HS-27A (cell line): ENCODE results near the gene TRIO.

ENCODE experiments used
- DNase-seq: peaks from one replicate; pipeline ENCODE4 v3.0.0-alpha.2; 2012; ENCODE audit warnings: low read depth, missing footprints

Gene TRIO

GRCh38 chr5:14168144-14168792 is 25.1 kb downstream of the TRIO start:
- no peak for DNase-seq

DNA sequence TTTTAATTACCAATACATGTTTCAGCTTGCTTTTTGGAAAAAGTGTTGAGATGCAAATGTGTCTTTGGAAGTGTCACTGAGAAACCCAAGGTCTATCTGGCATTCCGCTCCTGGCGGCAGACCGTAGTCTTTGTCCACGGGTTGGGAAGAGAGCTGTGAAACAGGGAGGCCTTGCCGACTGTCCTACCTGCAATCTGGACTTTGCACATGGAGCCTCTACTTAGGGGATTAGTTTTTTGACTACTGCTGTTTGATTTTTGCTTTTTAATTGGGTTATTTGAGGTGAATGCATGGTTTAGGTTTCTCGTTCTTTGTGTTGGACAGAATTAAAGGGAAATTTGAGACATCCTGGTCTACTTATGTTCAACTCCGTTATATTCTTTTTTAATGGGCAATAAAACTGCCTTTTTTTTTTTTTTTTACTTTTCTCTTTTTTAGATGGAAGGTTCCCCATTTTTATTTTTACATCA is 25.7 kb downstream of the TRIO start:
- DNase-seq = no peak

- DNase-seq = no peak
Measured at GRCh38 chr5:14171046-14171445, 27.9 kb downstream of the TRIO start.

GRCh38 chr5:14171621-14172020 is 28.5 kb downstream of the TRIO start:
- DNase-seq = no peak

GRCh38 chr5:14172149-14172795 is 29.1 kb downstream of the TRIO start:
- no peak for DNase-seq

- no peak for DNase-seq
Measured at GRCh38 chr5:14173377-14174229, 30.5 kb downstream of the TRIO start.

DNA sequence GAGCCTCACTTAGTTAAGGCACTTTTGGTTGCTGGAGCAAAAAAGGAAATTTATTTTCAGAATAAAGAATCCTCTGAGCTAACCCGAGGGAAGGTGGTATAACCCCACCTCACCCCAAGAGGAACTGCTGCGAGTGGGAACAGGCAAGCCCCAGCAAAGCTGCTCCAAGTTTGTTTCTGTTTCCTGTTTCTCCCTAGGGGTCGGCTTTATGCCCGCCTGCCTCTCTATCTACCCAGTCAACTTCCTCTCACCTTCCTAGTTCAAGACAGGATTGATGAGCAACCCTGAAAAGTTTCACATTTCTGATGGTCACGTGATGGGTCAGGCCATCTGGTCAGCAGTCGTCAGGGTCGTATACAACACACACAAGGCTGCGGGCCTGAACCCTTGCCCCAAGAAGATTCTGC is 31.1 kb downstream of the TRIO start:
- DNase-seq = no peak

DNA sequence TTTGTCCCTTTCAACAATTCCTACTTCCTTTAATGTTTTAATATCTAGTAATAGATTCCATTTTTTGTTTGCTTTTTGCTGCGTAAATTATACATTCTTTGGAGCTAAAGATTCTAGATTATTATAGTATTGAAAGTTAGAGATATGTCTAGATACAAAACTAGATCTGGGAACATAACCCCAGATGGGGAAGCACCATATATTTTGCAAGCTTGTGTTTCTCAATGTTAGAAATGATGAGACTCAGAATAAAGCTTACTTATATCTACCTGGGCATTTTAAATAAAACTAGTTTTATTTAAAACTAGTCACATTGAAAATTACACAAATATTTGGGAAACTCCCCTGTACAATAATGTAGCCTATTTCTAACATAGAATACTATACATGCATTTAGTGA is 32.2 kb downstream of the TRIO start:
- no peak for DNase-seq

DNA sequence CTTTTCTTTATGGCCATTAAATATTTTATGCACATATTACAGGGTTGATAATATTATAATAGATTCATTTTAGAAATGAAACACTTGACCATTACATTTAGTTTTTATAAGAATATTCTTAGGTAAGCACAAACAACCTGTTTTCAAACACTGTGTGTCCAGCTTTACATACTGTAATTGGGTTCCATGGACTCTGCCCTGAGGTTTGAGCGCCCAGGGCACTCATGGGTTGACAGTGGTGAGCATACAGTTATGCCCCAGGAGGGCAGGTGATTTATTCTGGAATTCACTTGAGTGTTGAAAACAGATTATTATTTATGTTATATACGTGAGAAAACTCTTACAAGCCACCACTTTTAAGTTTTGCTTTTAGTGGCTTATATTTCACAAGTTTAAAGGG is 33.7 kb downstream of the TRIO start:
- no peak for DNase-seq

DNA sequence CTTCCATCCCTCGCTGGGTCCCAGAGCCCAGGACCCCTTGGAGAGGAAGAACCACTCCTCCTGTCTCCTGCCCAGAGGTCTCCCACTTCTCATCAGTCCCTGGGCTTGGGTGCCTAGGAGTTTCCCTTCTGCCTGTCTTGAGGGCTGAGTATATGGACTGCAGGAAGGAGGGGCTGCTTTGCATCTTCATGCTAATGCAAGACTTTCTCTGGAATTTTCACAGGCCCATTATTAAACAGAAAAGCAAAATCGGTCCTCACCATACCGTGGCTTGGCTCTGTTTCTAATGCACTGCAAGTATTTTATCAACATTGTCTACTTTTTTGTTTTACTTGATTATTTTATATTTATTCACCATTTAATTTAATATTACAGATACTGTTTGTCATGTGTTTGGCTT is 34.5 kb downstream of the TRIO start:
- DNase-seq = no peak

- DNase-seq = no peak
Measured at GRCh38 chr5:14178091-14178490, 34.9 kb downstream of the TRIO start.

DNA sequence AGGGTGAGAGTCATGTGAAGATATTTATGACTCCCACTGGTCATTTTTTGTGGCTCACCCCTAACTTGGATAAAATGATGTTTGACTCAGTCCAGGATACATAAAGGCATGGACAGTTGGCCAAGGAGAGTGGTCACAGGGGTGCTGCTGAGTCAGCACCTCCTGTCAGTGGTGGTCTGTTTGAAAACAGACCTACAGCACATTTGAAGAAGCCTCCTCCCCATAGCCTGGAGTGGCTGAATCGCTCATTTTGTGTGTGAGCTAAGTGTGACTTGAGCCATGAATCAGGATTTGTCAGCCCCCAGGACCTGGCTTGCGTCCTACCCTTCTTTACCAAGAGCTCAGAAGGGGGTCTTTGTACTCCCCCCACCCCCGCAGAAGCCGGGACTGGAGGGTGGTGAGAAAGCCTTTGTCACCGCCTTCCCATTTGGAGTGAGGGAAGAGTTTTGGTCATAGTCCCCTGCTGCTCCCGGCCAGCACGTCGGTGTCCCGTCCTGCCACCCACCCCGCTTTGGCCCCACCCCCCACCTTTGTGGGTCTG is 35.6 kb downstream of the TRIO start:
- DNase-seq = no peak

DNA sequence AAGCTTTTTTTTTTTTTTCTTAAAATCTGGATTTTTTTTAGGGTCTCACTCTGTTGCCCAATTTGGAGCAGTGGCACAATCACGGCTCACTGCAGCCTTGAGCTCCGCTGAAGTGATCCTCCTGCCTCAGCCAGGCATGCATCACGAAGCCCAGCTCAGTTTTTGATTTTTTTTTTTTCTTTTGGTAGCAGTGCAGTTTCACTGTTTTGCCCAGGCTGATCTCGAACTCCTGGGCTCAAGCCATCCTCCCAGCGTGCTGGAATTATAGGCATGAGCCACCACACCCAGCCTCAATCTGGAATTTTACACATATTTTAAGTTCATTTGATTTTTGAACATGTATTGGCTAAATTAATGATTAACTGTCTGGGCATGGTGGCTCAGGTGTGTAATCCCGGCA is 36.3 kb downstream of the TRIO start:
- DNase-seq = no peak

GRCh38 chr5:14180437-14180836 is 37.3 kb downstream of the TRIO start:
- no peak for DNase-seq

DNA sequence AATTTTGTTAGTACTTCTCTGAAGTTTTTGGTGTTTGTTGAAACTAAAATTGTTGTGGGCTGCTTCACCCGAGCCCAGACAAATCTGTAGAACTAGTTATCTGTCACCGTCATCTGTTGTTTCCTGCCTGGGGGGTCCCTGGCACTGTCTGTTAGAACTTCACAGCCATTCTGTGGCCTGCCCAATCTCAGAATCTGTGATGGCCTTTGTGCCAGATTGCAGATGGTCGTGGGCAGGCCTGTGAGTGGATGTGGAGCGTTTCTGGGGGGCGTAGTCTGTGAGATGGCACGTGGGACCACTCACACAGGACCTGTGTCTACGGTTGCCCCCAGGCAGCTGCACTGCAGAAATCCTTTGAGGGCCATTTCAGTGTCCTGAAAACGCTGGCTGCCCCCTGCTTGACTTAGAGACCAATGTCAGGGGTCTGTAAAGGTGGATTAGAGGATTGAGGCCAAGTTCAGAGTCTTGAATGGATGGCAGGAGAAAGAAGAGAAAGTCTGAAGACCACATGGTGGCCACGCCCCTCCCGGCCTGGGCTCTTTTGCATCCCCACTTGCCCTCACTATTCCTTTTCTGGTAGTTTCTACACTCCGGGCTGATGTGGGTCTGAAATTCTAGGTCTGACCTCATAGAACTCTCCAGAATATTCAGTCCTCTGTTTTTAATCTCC is 38.3 kb downstream of the TRIO start:
- no peak for DNase-seq

DNA sequence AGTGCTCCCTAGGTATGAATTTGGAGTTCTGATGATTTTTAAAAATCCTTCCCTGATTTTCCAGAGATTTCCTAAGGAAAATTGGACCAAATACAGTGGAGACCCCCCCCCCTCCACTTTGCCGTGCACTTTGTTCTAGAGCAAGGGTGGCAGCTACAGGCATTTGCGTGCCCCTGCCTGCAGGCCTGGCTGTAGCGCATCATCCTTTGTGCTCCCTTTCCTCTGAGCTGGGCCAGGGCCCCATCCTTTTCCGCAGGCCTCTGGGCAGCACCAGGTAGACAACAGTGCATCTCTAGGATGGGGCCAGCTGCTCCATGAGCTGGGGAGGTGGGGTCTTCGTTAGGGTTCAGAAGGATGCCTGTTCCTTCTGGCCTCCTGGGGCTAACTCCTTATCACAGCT is 39.6 kb downstream of the TRIO start:
- no peak for DNase-seq

DNA sequence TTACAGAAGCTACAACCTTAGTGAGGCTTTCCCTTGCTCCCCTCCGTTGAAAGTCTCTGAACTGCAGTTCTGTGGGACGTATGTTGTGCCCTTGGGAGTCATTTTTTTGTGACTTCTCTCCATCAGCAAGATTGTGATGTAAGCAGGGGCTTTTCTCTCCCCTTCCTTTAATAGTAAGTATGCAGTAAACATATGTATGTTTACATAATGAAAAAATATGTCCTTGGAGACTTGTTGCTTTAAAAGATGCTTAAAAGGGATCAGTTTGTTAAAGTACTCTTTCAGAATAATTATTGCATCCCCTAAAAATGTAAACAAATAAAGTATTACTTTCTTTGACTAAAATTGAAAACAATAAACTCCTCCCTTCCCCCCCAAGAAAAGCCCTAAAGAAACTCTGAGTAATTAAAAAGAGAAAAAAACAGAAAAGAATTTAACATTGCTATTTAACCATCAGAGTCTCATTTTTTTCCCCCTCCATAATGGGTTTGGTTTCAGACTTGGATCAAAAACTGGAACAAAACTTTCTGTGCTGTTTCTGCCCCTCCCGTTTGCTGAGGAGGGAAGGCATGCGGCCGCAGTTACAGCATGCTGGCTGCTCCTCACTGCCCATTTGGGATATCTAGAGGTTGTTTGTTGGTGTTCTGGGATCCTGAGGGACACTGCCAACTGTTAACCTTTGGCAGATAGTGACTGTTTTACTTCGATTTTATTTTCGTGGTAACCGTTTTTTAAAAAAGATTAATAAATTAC is 40.2 kb downstream of the TRIO start:
- DNase-seq = no peak

- DNase-seq = no peak
Measured at GRCh38 chr5:14184082-14184481, 40.9 kb downstream of the TRIO start.

GRCh38 chr5:14184725-14185124 is 41.6 kb downstream of the TRIO start:
- peak; percentile 98 for DNase-seq

DNA sequence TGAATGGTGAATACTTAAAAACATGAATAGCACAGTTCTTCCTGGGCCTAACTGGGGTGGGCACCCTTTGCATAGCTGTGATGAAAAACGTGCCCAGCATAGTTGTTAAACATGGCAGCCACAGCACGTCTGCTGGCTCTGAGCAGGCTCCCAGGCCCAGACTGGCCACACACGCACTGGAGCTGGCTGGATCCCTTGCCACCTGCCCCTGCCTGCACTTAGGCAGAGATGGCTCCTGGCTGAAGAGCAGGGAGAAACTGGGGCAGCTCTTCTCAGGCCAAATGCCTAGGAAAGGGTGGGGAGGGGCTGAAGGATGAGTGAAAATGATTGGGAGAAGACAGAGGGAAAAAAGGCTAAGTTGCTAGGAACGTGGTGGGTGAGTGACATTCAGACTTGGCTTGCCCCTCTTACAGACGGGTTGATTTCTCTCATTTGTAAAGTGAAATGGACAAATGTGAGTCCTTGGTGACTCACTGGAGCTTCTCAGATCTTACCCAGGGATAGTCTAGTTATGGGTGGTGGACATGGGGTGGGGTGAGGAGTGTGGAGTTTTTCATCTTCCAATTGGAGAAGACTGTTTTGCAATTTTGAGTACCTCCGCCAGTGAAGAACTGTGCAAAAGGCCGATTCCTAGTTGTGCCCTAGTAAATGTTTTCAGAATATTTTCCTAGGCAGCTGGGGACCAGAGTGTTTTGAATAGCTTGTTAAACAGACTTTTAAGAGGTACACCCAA is 42.4 kb downstream of the TRIO start:
- DNase-seq = peak; percentile 81
